Epithelial cell of proximal tubule (primary cell): Measurements from ENCODE around the gene RASSF7. TPM values are rescaled to one million over a fixed set of nuclear protein-coding genes. Genes with fewer than 3 reads are reported as not detected.

Experiments
- DNase-seq: peaks from one replicate; pipeline ENCODE4 v3.0.0-alpha.2; 2011; ENCODE audit warnings: low read depth
- H3K4me3 ChIP-seq: 2 replicates; pipeline ENCODE4 v1.5.1; 2011; ENCODE audit warnings: low read depth, mild to moderate bottlenecking, low read length
- total RNA-seq: library from RNA; depleted of rRNA; stranded (reverse); fragments of >200 nt; gene quantifications from 2 replicates; pipeline ENCODE4 v1.2.3, GENCODE V29; 2015
- TF ChIP-seq, protein P1 (sequence below): conservative IDR thresholded peaks from 2 replicates; pipeline ENCODE4 v1.5.1; 2012; ENCODE audit warnings: low read depth, mild to moderate bottlenecking, low read length

RASSF7 gene
- total RNA-seq, 1 donor from 2014 or later: 154 TPM

DNA sequence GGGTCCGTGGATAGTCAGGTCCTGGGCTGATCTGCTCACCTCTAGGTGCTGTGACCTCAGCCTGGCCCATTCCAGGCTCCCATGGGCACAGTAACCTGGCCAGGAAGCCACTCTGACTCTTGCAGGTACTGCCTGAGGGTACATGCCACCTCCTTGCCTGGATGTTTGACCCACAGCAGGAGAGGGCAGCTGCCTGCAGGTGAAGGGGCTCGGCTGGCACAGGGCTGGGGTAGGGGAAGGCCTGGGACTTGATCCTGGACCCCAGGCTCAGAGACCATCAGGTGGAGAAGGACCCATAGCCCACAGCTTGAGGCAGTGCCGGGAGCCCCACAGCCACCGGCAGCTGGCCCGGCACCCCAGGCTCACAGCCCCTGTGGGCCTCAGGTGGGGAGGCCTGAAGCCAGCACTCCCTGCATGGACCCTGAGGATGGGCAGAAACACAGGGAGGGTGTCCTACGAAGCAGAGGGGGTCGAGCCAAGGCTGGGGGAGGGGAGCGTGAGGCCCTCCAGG is 20.7 kb upstream of the RASSF7 start:
- TF ChIP-seq, protein P1, sequence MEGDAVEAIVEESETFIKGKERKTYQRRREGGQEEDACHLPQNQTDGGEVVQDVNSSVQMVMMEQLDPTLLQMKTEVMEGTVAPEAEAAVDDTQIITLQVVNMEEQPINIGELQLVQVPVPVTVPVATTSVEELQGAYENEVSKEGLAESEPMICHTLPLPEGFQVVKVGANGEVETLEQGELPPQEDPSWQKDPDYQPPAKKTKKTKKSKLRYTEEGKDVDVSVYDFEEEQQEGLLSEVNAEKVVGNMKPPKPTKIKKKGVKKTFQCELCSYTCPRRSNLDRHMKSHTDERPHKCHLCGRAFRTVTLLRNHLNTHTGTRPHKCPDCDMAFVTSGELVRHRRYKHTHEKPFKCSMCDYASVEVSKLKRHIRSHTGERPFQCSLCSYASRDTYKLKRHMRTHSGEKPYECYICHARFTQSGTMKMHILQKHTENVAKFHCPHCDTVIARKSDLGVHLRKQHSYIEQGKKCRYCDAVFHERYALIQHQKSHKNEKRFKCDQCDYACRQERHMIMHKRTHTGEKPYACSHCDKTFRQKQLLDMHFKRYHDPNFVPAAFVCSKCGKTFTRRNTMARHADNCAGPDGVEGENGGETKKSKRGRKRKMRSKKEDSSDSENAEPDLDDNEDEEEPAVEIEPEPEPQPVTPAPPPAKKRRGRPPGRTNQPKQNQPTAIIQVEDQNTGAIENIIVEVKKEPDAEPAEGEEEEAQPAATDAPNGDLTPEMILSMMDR: no peak
- no peak overlapping the region for H3K4me3 ChIP-seq
- no peak for DNase-seq

DNA sequence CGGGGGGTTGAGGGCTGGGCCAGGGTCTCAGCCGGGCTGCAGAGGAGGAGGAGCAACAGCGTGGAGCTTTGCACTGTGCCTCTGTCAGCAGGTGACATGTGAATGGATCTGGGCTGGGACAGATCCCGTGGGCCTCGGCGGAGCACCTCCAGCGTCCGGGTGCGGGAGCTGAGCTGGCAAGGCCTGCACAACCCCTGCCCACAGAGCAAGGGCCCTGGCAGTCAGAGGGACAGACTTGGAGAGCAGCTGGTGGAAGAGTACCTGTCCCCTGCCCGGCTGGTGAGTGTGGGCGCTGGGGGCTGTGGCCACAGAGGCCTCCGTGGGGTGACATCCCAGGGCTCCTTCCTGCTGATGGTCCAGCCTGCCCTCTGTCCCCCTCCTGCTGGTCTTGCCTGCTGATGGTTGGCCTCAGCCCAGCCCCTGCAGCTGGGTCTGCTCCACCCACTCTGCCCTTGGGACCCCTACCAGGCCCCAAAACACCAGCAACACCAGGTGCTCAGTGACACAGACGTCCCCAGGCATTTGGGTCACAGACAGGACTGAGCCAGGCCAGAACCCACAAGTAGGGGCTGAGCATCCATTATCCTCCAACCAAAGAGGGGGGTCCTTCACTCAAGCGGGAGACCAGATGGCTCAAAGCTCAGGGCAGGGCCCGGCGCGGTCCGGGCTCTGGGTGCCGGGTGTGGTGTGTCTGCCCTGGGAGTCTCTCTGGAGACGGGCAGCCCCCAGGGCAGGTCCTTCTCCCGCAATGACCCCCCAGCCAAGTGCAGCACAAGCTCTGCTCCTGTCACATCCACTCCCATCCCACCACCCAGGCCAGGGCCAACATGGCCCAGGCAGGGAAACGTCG is 20.0 kb upstream of the RASSF7 start:
- no peak for DNase-seq
- no peak overlapping the region for H3K4me3 ChIP-seq
- TF ChIP-seq, protein P1: no peak

DNA sequence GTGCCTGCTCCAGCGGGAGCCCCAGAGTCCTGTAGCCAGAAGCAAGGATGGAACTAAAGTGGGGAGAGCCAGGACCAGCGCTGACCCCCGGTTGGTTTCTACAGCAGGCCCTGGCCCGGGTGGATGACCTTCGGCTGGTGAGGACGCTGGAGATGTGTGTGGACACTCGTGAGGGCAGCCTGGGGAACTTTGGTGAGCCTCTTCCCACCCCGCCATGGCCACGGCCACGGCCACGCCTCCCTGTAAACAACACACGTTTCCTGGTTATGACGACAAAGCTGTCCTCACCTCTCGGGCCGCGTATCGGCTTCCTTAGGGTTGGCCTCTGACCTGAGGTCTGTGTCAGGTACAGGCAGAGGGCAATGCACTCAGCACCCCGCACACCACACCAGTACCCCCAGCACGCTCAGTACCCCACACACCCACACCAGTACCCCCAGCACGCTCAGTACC is 19.3 kb upstream of the RASSF7 start:
- no peak for DNase-seq
- H3K4me3 ChIP-seq: no peak overlapping the region
- TF ChIP-seq, protein P1: no peak

DNA sequence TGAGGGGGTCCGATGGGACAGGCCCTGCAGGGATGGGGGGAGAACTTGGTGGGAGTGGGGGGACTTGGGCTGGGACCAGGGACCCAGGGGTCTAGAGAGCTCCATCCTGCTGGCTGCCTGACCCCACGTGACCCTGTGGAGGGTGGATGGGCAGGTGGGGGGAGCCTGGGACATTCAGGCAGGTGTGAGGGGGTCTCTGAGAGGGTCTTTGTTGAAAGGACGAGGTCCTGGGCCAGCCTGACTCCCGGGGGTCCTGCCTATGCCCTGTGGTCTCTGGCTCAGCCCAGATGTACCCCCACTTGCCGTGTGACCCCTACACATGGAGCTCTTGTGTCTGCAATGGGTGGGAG is 16.0 kb upstream of the RASSF7 start:
- TF ChIP-seq, protein P1: no peak
- no peak overlapping the region for H3K4me3 ChIP-seq
- DNase-seq: no peak

DNA sequence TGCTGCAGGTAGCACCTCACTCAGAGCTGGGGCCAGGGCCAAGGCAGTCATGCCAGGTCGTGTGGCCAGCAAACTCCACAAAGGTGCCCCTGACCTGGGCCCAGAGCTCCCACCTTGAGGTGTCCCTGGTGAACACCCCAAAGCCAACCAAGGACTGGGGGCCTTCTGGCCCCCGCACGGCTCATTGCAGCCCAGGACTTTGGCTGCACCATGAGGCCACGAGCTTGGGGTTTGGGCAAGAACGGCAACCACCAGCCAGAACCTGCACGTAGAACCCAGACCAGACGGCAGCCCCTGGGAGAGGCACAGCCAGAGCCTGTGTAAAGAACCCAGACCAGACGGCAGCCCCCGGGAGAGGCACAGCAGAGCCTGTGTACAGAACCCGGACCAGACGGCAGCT is 15.6 kb upstream of the RASSF7 start:
- no peak overlapping the region for H3K4me3 ChIP-seq
- TF ChIP-seq, protein P1: no peak
- no peak for DNase-seq

DNA sequence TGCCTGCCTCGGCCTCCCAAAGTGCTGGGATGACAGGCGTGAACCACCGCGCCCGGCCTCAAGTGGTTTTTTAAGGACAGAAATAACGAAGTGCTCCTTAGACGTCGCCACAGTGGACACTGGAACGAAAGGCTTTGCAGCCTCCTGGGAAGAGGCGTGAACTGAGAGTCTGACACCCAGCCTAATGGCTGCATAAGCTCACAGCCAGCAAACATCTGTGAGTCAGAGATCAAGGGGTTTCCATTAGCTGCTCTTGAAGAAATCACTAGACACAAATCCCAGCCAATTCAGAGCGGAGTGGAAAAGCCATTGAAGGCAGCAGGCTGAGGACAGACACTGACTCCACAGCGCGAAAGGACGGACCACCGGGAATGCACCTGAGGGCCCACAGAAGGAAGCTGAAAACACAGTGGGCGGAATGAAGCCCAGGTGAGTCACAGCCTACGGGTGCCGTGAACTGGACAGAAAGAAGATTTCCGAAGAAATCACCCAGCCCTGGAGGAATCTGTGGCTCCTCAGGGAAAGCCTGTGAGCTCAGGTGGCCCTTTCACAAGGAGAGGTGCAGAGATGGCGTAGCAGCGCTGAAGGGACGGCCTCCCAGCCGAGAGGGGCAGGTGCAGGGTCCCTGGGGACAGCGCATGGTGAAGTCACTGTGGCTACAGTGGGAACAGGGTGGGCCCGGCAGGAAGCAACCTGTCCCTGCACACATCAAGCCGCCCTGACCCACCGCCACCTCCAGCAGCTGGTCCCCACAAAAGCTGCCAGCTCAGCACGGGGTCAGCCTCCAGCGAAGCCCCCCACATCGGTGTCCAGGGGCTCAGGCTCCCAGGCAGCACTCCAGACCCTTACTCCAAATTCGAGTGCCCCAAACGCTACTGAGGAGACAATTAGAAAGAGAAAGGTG is 11.8 kb upstream of the RASSF7 start:
- DNase-seq: no peak
- TF ChIP-seq, protein P1: no peak

More for the DNA sequence above, 11.8 kb upstream of the RASSF7 start:
- H3K4me3 ChIP-seq: no peak overlapping the region
